ENCODE data around the gene SPESP1.

- TF ChIP-seq CTCF (conservative IDR thresholded peaks at IDR 0.05 in 1 of 2, IDR thresholded peaks at IDR 0.05 in 1 of 2; ENCODE audit: low read depth in 1 of 2, low read length in 2 of 2) (no peak), EZH2 (IDR thresholded peaks at IDR 0.05; ENCODE audit: low read length, missing control alignments) (no peak)
These were observed 30.3 kb upstream of the SPESP1 start for GRCh38 chr15:68900027-68900426.
